ENCODE measurements around the gene CNN1. TPM values are rescaled to one million over a fixed set of nuclear protein-coding genes. Genes with fewer than 3 reads are reported as not detected.

CNN1 gene
- total RNA-seq, 1 experiment from 2014 or later, result 15.7 TPM

- Histone ChIP-seq H2BK5ac (ENCODE audit: insufficient read length, low read length) (no peak overlapping the region), H3K27ac (ENCODE audit: insufficient read length, low read depth, low read length) (no peak overlapping the region), H2BK120ac (ENCODE audit: low read depth, low read length, poor library complexity, severe bottlenecking) (no peak overlapping the region), H3K4me2 (ENCODE audit: insufficient read depth, insufficient read length, low read length) (no peak overlapping the region), H3T11ph (ENCODE audit: low read length) (no peak overlapping the region), H3K18ac (ENCODE audit: insufficient read length, low read depth, low read length) (no peak overlapping the region), H2BK15ac (ENCODE audit: low read depth, low read length) (no peak overlapping the region), H2BK12ac (ENCODE audit: insufficient read length, low read depth, low read length) (no peak overlapping the region), H3K9me3 (ENCODE audit: control insufficient read depth, low read depth, low read length) (no peaks in the 10 kb centered on the region), H2AFZ (ENCODE audit: low read length) (no peak overlapping the region), H3K4ac (ENCODE audit: low read depth, low read length) (no peak overlapping the region), H3K27me3 (ENCODE audit: insufficient read depth, low read length) (no peaks in the 10 kb centered on the region), H2BK20ac (ENCODE audit: low read depth, low read length, poor library complexity, severe bottlenecking) (no peak overlapping the region), H3K9ac (ENCODE audit: extremely low read depth, insufficient read length, low read length) (no peak overlapping the region), H3K56ac (ENCODE audit: insufficient read length, low read depth, low read length) (no peak overlapping the region), H4K8ac (replicated peaks; ENCODE audit: insufficient read length, low read depth, low read length) (no peak overlapping the region), H3K79me1 (ENCODE audit: insufficient read depth, low read depth, low read length, poor library complexity, severe bottlenecking) (no peaks in the 10 kb centered on the region), H3K4me1 (ENCODE audit: insufficient read depth, low read length) (no peaks in the 10 kb centered on the region), H4K20me1 (ENCODE audit: control insufficient read depth, insufficient read depth, insufficient read length) (no peaks in the 10 kb centered on the region), H4K91ac (ENCODE audit: insufficient read length, low read depth, low read length) (no peak overlapping the region), H3K23me2 (ENCODE audit: insufficient read length, low read depth, low read length, poor library complexity, severe bottlenecking) (peaks cover 3% of the 10 kb centered on the region), H4K5ac (ENCODE audit: insufficient read length, low read depth, low read length) (no peak overlapping the region), H3K79me2 (ENCODE audit: insufficient read depth, low read length) (no peaks in the 10 kb centered on the region), H2AK5ac (ENCODE audit: insufficient read length, low read length) (no peak overlapping the region), H3K23ac (ENCODE audit: insufficient read length, low read depth, low read length) (no peak overlapping the region), H3K14ac (ENCODE audit: insufficient read depth, low read length) (no peak overlapping the region)
- no peak for TF ChIP-seq CTCF (conservative IDR thresholded peaks at IDR 0.05)
- no peaks in the 10 kb centered on the region for H3K27me3 Mint-ChIP-seq (ENCODE audit: low read depth)
- WGBS (ENCODE audit: extremely low coverage, insufficient read length, low lambda C conversion rate), result no CpG with 5 or more reads among the region's 27 CpGs
- DNase-seq, result no peak
- no peak overlapping the region for H3K27ac Mint-ChIP-seq
- no peaks in the 10 kb centered on the region for H3K9me3 Mint-ChIP-seq
- H3K4me1 Mint-ChIP-seq, result peaks cover 2 to 5% of the 10 kb centered on the region in 2 experiments; a peak in 3 of 4 replicates
- peaks cover 2 to 27% (median 12%) of the 10 kb centered on the region in 3 experiments; a peak in 4 of 7 replicates for H3K36me3 Mint-ChIP-seq (ENCODE audit: insufficient read depth in 1 of 3, low read depth in 3 of 3)
- H3K4me3 Mint-ChIP-seq, result no peak overlapping the region
Observed at GRCh38 chr19:11494634-11495285, 43.9 kb upstream of the CNN1 start.
